PC-9 (cell line): Measurements from ENCODE around the gene CROCC2. TPM values are rescaled to one million over a fixed set of nuclear protein-coding genes. Genes with fewer than 3 reads are reported as not detected.

Source experiments
- BruUV-seq: library from RNA; stranded (reverse); fragments of 400-500 nt; replicated peaks from 2 replicates; lab custom pipeline; 2021; lab: Mats Ljungman, UMichigan
- CTCF ChIA-PET: fragments of 300-600 bp; sonication (Branson Sonifier 250); formaldehyde crosslinking; loops from one replicate; lab custom pipeline; 2022; ENCODE audit warnings: antibody characterized with exemption; lab: Charles Lee
- POLR2A ChIA-PET: fragments of 300-600 bp; sonication (Branson Sonifier 250); formaldehyde crosslinking; loops from one replicate; lab custom pipeline; 2022; ENCODE audit warnings: antibody characterized with exemption; ENCODE audit not compliant: unreplicated experiment; lab: Charles Lee
- DNase-seq, 2 experiments: peaks; one replicate each; pipeline versions ENCODE4 v3.0.0 to v3.0.0-alpha.2; 2015 to 2022; ENCODE audit warnings: mixed read lengths in 1 of 2
- H2AFZ ChIP-seq: fragments of 200-600 bp; sonication (generic); 2 replicates; pipeline ENCODE4 v1.8.1; 2017; ENCODE audit warnings: antibody characterized with exemption
- H3F3A ChIP-seq: fragments of 200-600 bp; sonication (generic); 2 replicates; pipeline ENCODE4 v1.8.1; 2017; ENCODE audit warnings: antibody characterized with exemption, mild to moderate bottlenecking, low read depth; ENCODE audit not compliant: insufficient read depth
- H3K27ac ChIP-seq: fragments of 200-600 bp; sonication (generic); 2 replicates; pipeline ENCODE4 v1.6.1; 2016; ENCODE audit warnings: mixed run types
- H3K27me3 ChIP-seq: fragments of 200-600 bp; sonication (generic); 2 replicates; pipeline ENCODE4 v1.6.1; 2016; ENCODE audit warnings: low read depth, mixed run types; ENCODE audit not compliant: insufficient read depth
- H3K36me3 ChIP-seq: fragments of 200-600 bp; sonication (generic); 2 replicates; pipeline ENCODE4 v1.6.1; 2016; ENCODE audit warnings: low read depth, mixed run types
- H3K4me1 ChIP-seq: fragments of 200-600 bp; sonication (generic); replicated peaks from 2 replicates; pipeline ENCODE4 v1.6.1; 2016; ENCODE audit warnings: mixed run types; ENCODE audit not compliant: insufficient read depth
- H3K4me2 ChIP-seq: fragments of 200-600 bp; sonication (generic); 2 replicates; pipeline ENCODE4 v1.6.1; 2017; ENCODE audit warnings: mixed run types
- H3K4me3 ChIP-seq: fragments of 200-600 bp; sonication (generic); 2 replicates; pipeline ENCODE4 v1.6.1; 2016; ENCODE audit warnings: mixed run types
- H3K79me2 ChIP-seq: fragments of 200-600 bp; sonication (generic); 2 replicates; pipeline ENCODE4 v1.6.1; 2017; ENCODE audit warnings: low read depth, mixed run types
- H3K9me2 ChIP-seq: fragments of 200-600 bp; sonication (generic); 2 replicates; pipeline ENCODE4 v1.8.1; 2017; ENCODE audit warnings: mild to moderate bottlenecking; ENCODE audit not compliant: insufficient read depth
- H3K9me3 ChIP-seq: fragments of 200-600 bp; sonication (generic); 2 replicates; pipeline ENCODE4 v1.8.1; 2016; ENCODE audit warnings: low read depth; ENCODE audit not compliant: insufficient read depth
- H4K20me1 ChIP-seq: fragments of 200-600 bp; sonication (generic); 2 replicates; pipeline ENCODE4 v1.8.1; 2017; ENCODE audit not compliant: insufficient read depth
- EZH2 ChIP-seq: fragments of 200-600 bp; sonication (generic); IDR thresholded peaks from 2 replicates; pipeline ENCODE4 v1.8.0; 2017; ENCODE audit warnings: antibody characterized with exemption, low read depth
- intact Hi-C: fragments of 100-400 bp; cut with micrococcal nuclease; formaldehyde crosslinking; loops from one replicate; pipeline ENCODE4 v1.10.0; 2022; ENCODE audit not compliant: unreplicated experiment
- total RNA-seq: library from RNA; stranded (reverse); gene quantifications from 2 replicates; pipeline ENCODE4 v1.2.3, GENCODE V29; 2021
- TF ChIP-seq, protein P1 (sequence below): fragments of 200-600 bp; sonication (generic); conservative IDR thresholded peaks from 2 replicates; pipeline ENCODE4 v1.6.1; 2017; ENCODE audit warnings: mixed run types, antibody characterized with exemption, mild to moderate bottlenecking, moderate library complexity

Gene CROCC2
- total RNA-seq, 1 experiment from 2014 or later = not detected

- Histone ChIP-seq H3F3A (no peaks in the 10 kb centered on the region), H3K4me2 (no peak overlapping the region), H3K27ac (no peak overlapping the region), H3K36me3 (no peaks in the 10 kb centered on the region), H3K79me2 (no peaks in the 10 kb centered on the region), H3K4me3 (no peak overlapping the region), H4K20me1 (no peaks in the 10 kb centered on the region), H2AFZ (no peak overlapping the region), H3K9me2 (no peaks in the 10 kb centered on the region), H3K27me3 (no peaks in the 10 kb centered on the region), H3K4me1 (no peaks in the 10 kb centered on the region), H3K9me3 (peaks cover 6% of the 10 kb centered on the region)
- CTCF ChIA-PET = interaction anchor here (0.6 kb wide), 1 partner anchor 546 kb away, joined by 5 read pairs; no protein-coding TSS in a partner anchor
- POLR2A ChIA-PET = interaction anchor here (0.7 kb wide), 1 partner anchor 22 kb away, joined by 6 read pairs; no protein-coding TSS in a partner anchor
- intact Hi-C loops = no loop called here
- no peak for TF ChIP-seq EZH2
- TF ChIP-seq, protein P1, sequence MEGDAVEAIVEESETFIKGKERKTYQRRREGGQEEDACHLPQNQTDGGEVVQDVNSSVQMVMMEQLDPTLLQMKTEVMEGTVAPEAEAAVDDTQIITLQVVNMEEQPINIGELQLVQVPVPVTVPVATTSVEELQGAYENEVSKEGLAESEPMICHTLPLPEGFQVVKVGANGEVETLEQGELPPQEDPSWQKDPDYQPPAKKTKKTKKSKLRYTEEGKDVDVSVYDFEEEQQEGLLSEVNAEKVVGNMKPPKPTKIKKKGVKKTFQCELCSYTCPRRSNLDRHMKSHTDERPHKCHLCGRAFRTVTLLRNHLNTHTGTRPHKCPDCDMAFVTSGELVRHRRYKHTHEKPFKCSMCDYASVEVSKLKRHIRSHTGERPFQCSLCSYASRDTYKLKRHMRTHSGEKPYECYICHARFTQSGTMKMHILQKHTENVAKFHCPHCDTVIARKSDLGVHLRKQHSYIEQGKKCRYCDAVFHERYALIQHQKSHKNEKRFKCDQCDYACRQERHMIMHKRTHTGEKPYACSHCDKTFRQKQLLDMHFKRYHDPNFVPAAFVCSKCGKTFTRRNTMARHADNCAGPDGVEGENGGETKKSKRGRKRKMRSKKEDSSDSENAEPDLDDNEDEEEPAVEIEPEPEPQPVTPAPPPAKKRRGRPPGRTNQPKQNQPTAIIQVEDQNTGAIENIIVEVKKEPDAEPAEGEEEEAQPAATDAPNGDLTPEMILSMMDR = no peak
- no TSS peak for BruUV-seq
- DNase-seq = no peak
Measured at GRCh38 chr2:241020201-241020600, 114.1 kb downstream of the CROCC2 start.

- Histone ChIP-seq H3K9me2 (no peaks in the 10 kb centered on the region), H3K4me2 (no peak overlapping the region), H4K20me1 (no peaks in the 10 kb centered on the region), H3K27me3 (no peaks in the 10 kb centered on the region), H3F3A (no peaks in the 10 kb centered on the region), H3K27ac (no peak overlapping the region), H2AFZ (no peak overlapping the region), H3K79me2 (no peaks in the 10 kb centered on the region), H3K9me3 (peaks cover 11% of the 10 kb centered on the region), H3K4me3 (no peak overlapping the region), H3K36me3 (no peaks in the 10 kb centered on the region), H3K4me1 (no peaks in the 10 kb centered on the region)
- DNase-seq = no peak
- CTCF ChIA-PET = interaction anchor here (0.6 kb wide), 1 partner anchor 546 kb away, joined by 5 read pairs; no protein-coding TSS in a partner anchor
- TF ChIP-seq, protein P1 = no peak
- no peak for TF ChIP-seq EZH2
- no TSS peak for BruUV-seq
- POLR2A ChIA-PET = interaction anchor here (0.7 kb wide), 1 partner anchor 23 kb away, joined by 6 read pairs; no protein-coding TSS in a partner anchor
- intact Hi-C loops = no loop called here
Measured at GRCh38 chr2:241020629-241021190, 114.6 kb downstream of the CROCC2 start.

GRCh38 chr2:241025639-241026038 lies 119.5 kb downstream of the CROCC2 start:
- ChIA-PET POLR2A (no interaction called here), CTCF (interaction anchor here (0.7 kb wide), 1 partner anchor 37 kb away, joined by 3 read pairs; no protein-coding TSS in a partner anchor)
- H3K4me1 ChIP-seq = no peaks in the 10 kb centered on the region
- H3K36me3 ChIP-seq = no peaks in the 10 kb centered on the region
- H3F3A ChIP-seq = no peaks in the 10 kb centered on the region
- H3K4me3 ChIP-seq = no peak overlapping the region
- H3K27me3 ChIP-seq = 0 out of 2 replicates have a peak, but pooled peaks cover under 1% of the 10 kb centered on the region
- intact Hi-C loops = no loop called here
- no peak overlapping the region for H2AFZ ChIP-seq
- H3K4me2 ChIP-seq = no peak overlapping the region
- no peak for TF ChIP-seq EZH2
- TF ChIP-seq, protein P1 = no peak
- H3K79me2 ChIP-seq = no peaks in the 10 kb centered on the region
- H3K9me3 ChIP-seq = peaks cover 22% of the 10 kb centered on the region
- no peak overlapping the region for H3K27ac ChIP-seq
- no peaks in the 10 kb centered on the region for H3K9me2 ChIP-seq
- no peak for DNase-seq
- no peaks in the 10 kb centered on the region for H4K20me1 ChIP-seq
- BruUV-seq = no TSS peak
